K562 (cell line): ENCODE measurements around the gene SNAPC5. TPM values are rescaled to one million over a fixed set of nuclear protein-coding genes. Genes with fewer than 3 reads are reported as not detected.

ENCODE experiments used
- BRCA1 ChIP-seq, 2 experiments: fragments of 450-650 bp in 1 of 2; sonication (generic) in 1 of 2; formaldehyde crosslinking in 1 of 2; IDR thresholded peaks; 2 replicates each; pipeline versions ENCODE4 v1.5.0 to v1.6.1; 2017 to 2020; ENCODE audit warnings: mild to moderate bottlenecking in 1 of 2, missing genetic modification reagents in 1 of 2
- DNMT1 ChIP-seq: fragments of 450-650 bp; IDR thresholded peaks from 2 replicates; pipeline ENCODE4 v1.6.1; 2016; ENCODE audit warnings: antibody characterized with exemption, mild to moderate bottlenecking
- EHMT2 ChIP-seq: fragments of 450-650 bp; IDR thresholded peaks from 2 replicates; pipeline ENCODE4 v1.6.1; 2018; ENCODE audit warnings: antibody characterized with exemption
- ILF3 ChIP-seq: fragments of 450-650 bp; IDR thresholded peaks from 2 replicates; pipeline ENCODE4 v1.6.1; 2018; ENCODE audit warnings: antibody characterized with exemption, mild to moderate bottlenecking, moderate library complexity, borderline replicate concordance
- KAT7 ChIP-seq: sonication (generic); formaldehyde crosslinking; IDR thresholded peaks from 2 replicates; pipeline ENCODE4 v1.8.0; 2022; ENCODE audit warnings: missing genetic modification reagents, mild to moderate bottlenecking, borderline replicate concordance
- MEF2A ChIP-seq: IDR thresholded peaks from 2 replicates; pipeline ENCODE4 v1.6.1; 2011; ENCODE audit warnings: low read depth, mild to moderate bottlenecking, low read length, moderate library complexity; ENCODE audit not compliant: control insufficient read depth
- NR2C2 ChIP-seq, 2 experiments: fragments of 200-800 bp in 1 of 2; sonication (Bioruptor generic) in 1 of 2; sonication (generic) in 1 of 2; formaldehyde crosslinking in 1 of 2; IDR thresholded peaks; 2 replicates each; pipeline versions ENCODE4 v1.6.1 to v1.8.0; 2016 to 2022; ENCODE audit warnings: mild to moderate bottlenecking in 1 of 2, missing compliant biosample characterization in 1 of 2, missing genetic modification characterization in 1 of 2, missing genetic modification reagents in 1 of 2
- ZNF140 ChIP-seq: fragments of 250-450 bp; sonication (Bioruptor Pico); IDR thresholded peaks from 2 replicates; pipeline ENCODE4 v1.8.0; 2021; ENCODE audit warnings: moderate library complexity, mild to moderate bottlenecking, inconsistent platforms
- ZNF551 ChIP-seq: fragments of 250-450 bp; sonication (Bioruptor Pico); IDR thresholded peaks from 2 replicates; pipeline ENCODE4 v1.5.0; 2021; ENCODE audit warnings: mild to moderate bottlenecking, moderate library complexity
- polyA plus RNA-seq, 8 experiments: library from polyadenylated mRNA; depleted of rRNA in 4 of 8; stranded (reverse) in 5 of 8; unstranded in 3 of 8; fragments of >200 nt; fragmentation: Nextera tagmentation in 2 of 8; fragmentation: Illumina TruSeq in 1 of 8; extraction: Ambion mirVana in 2 of 8; extraction: Trizol in 1 of 8; gene quantifications; 2 replicates each; pipeline versions ENCODE4 v1.2.1 to v1.2.3, GENCODE V29; 2011 to 2014; ENCODE audit warnings: inconsistent platforms in 1 of 8, missing spikeins in 1 of 8
- total RNA-seq, 7 experiments: library from RNA; depleted of rRNA in 6 of 7; stranded (reverse); fragments of >200 nt in 6 of 7; fragmentation: Illumina TruSeq in 2 of 7; extraction: Trizol in 2 of 7; gene quantifications; 2 replicates each; pipeline versions ENCODE4 v1.2.1 to v1.2.3, GENCODE V29; 2011 to 2021; ENCODE audit warnings: low replicate concordance in 1 of 7
- TF ChIP-seq, protein P1 (sequence below), 2 experiments: IDR thresholded peaks; 2 replicates each; pipeline ENCODE4 v1.6.1; 2012; ENCODE audit warnings: improper control_type of control experiment in 2 of 2, low read depth in 2 of 2, low read length in 2 of 2, borderline replicate concordance in 1 of 2
- TF ChIP-seq, protein P2 (sequence below): fragments of 450-650 bp; IDR thresholded peaks from 2 replicates; pipeline ENCODE4 v1.6.1; 2017; ENCODE audit warnings: antibody characterized with exemption, mild to moderate bottlenecking
- TF ChIP-seq, protein P3 (sequence below): fragments of 450-650 bp; formaldehyde crosslinking; IDR thresholded peaks from 2 replicates; pipeline ENCODE4 v1.4.0; 2020; ENCODE audit warnings: mild to moderate bottlenecking, moderate library complexity
- TF ChIP-seq, protein P4 (sequence below): fragments of 250-450 bp; sonication (Bioruptor Pico); IDR thresholded peaks from 2 replicates; pipeline ENCODE4 v1.5.0; 2021
- TF ChIP-seq, protein P5 (sequence below), 2 experiments: fragments of 450-650 bp; IDR thresholded peaks; 2 replicates each; pipeline ENCODE4 v1.6.1; 2016

SNAPC5 gene
- total and polyA plus RNA-seq, 9 of the 15 experiments (the other 6 are each of a cell fraction or from before 2014, with no cell fraction given) = 52.8 to 155 (median 96.5) TPM

DNA sequence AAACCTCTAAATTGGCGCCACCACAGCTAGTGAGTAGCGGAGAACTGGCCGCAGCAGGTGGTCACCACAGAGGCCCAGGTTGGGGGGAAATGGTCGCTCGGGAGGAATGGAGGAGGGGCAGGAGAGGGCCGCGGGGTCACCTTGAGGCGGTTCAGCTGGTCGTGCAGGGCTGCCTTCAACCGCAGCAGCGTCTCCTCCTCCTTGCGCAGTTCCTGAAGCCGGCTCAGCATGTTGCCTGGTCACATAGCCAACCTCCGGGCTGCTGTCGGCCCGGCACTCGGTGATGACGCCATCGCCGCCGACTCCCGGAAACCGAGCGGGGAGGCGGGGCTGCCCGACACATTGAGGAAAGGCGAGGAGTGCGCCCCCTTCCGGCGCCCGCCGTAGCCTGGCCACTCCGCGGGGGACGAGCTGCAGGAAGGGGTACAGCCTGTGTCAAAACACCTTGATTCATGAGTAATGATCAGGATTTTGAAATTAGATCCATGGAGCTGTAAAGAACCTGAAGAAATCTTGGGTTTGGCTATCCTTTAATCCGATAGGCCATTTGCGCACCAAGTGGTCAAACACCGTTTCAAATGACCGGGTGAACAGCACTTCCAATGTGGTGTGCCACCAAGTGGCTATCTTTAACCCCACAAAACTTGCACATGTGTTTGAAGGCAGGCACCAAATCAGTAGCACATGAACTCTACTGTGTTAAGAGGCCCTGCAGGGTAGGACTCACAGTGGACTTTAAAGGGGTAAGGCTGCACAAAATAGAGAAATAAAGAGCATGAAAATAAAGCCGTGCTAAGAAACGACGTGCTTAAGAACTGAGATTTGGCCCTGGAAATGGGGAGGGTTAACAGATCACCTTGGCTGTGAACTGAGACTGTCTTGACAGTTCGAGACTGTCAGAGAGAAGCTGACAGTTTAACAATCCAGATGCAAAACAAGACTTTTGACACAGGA lies at the start of gene SNAPC5 (continued):
- TF ChIP-seq, protein P1, sequence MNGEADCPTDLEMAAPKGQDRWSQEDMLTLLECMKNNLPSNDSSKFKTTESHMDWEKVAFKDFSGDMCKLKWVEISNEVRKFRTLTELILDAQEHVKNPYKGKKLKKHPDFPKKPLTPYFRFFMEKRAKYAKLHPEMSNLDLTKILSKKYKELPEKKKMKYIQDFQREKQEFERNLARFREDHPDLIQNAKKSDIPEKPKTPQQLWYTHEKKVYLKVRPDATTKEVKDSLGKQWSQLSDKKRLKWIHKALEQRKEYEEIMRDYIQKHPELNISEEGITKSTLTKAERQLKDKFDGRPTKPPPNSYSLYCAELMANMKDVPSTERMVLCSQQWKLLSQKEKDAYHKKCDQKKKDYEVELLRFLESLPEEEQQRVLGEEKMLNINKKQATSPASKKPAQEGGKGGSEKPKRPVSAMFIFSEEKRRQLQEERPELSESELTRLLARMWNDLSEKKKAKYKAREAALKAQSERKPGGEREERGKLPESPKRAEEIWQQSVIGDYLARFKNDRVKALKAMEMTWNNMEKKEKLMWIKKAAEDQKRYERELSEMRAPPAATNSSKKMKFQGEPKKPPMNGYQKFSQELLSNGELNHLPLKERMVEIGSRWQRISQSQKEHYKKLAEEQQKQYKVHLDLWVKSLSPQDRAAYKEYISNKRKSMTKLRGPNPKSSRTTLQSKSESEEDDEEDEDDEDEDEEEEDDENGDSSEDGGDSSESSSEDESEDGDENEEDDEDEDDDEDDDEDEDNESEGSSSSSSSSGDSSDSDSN (IDR thresholded peaks at IDR 0.05; ENCODE audit: borderline replicate concordance in 1 of 2, low read depth in 2 of 2, low read length in 2 of 2) = no peak
- TF ChIP-seq, protein P2, sequence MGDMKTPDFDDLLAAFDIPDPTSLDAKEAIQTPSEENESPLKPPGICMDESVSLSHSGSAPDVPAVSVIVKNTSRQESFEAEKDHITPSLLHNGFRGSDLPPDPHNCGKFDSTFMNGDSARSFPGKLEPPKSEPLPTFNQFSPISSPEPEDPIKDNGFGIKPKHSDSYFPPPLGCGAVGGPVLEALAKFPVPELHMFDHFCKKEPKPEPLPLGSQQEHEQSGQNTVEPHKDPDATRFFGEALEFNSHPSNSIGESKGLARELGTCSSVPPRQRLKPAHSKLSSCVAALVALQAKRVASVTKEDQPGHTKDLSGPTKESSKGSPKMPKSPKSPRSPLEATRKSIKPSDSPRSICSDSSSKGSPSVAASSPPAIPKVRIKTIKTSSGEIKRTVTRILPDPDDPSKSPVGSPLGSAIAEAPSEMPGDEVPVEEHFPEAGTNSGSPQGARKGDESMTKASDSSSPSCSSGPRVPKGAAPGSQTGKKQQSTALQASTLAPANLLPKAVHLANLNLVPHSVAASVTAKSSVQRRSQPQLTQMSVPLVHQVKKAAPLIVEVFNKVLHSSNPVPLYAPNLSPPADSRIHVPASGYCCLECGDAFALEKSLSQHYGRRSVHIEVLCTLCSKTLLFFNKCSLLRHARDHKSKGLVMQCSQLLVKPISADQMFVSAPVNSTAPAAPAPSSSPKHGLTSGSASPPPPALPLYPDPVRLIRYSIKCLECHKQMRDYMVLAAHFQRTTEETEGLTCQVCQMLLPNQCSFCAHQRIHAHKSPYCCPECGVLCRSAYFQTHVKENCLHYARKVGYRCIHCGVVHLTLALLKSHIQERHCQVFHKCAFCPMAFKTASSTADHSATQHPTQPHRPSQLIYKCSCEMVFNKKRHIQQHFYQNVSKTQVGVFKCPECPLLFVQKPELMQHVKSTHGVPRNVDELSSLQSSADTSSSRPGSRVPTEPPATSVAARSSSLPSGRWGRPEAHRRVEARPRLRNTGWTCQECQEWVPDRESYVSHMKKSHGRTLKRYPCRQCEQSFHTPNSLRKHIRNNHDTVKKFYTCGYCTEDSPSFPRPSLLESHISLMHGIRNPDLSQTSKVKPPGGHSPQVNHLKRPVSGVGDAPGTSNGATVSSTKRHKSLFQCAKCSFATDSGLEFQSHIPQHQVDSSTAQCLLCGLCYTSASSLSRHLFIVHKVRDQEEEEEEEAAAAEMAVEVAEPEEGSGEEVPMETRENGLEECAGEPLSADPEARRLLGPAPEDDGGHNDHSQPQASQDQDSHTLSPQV = peak; percentile 66; the same call in 1 of the 2 replicates
- TF ChIP-seq, protein P3, sequence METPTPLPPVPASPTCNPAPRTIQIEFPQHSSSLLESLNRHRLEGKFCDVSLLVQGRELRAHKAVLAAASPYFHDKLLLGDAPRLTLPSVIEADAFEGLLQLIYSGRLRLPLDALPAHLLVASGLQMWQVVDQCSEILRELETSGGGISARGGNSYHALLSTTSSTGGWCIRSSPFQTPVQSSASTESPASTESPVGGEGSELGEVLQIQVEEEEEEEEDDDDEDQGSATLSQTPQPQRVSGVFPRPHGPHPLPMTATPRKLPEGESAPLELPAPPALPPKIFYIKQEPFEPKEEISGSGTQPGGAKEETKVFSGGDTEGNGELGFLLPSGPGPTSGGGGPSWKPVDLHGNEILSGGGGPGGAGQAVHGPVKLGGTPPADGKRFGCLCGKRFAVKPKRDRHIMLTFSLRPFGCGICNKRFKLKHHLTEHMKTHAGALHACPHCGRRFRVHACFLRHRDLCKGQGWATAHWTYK (CRISPR knock-in tag) = peak; percentile 65; the same call in 1 of the 2 replicates
- TF ChIP-seq KAT7 (CRISPR knock-in tag) = peak; percentile 93
- TF ChIP-seq ZNF140 (CRISPR knock-in tag) = no peak
- TF ChIP-seq, protein P4, sequence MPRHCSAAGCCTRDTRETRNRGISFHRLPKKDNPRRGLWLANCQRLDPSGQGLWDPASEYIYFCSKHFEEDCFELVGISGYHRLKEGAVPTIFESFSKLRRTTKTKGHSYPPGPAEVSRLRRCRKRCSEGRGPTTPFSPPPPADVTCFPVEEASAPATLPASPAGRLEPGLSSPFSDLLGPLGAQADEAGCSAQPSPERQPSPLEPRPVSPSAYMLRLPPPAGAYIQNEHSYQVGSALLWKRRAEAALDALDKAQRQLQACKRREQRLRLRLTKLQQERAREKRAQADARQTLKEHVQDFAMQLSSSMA (CRISPR knock-in tag) = 0 out of 2 replicates have a peak, but pooled peaks have one; percentile 14
- peak; percentile 71; the same call in 1 of the 2 replicates for TF ChIP-seq DNMT1
- no peak for TF ChIP-seq MEF2A
- TF ChIP-seq, protein P5, sequence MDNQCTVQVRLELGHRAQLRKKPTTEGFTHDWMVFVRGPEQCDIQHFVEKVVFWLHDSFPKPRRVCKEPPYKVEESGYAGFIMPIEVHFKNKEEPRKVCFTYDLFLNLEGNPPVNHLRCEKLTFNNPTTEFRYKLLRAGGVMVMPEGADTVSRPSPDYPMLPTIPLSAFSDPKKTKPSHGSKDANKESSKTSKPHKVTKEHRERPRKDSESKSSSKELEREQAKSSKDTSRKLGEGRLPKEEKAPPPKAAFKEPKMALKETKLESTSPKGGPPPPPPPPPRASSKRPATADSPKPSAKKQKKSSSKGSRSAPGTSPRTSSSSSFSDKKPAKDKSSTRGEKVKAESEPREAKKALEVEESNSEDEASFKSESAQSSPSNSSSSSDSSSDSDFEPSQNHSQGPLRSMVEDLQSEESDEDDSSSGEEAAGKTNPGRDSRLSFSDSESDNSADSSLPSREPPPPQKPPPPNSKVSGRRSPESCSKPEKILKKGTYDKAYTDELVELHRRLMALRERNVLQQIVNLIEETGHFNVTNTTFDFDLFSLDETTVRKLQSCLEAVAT (IDR thresholded peaks at IDR 0.05) = peak in 1 of 2 experiments; percentile 55; a peak in 1 of 4 replicates
- TF ChIP-seq ZNF551 (CRISPR knock-in tag) = peak; percentile 48; the same call in 1 of the 2 replicates
- TF ChIP-seq ILF3 = peak; percentile 93; the same call in 1 of the 2 replicates
- TF ChIP-seq BRCA1 (IDR thresholded peaks at IDR 0.05) = no peak
- TF ChIP-seq BRCA1 (CRISPR knock-in tag; IDR thresholded peaks at IDR 0.05) = no peak
- TF ChIP-seq NR2C2 (CRISPR knock-in tag; IDR thresholded peaks at IDR 0.05) = no peak
- TF ChIP-seq NR2C2 (tag; IDR thresholded peaks at IDR 0.05) = peak; percentile 73
- no peak for TF ChIP-seq EHMT2
